GM03348 (cell line): ENCODE measurements around the gene WDR81.

Experiments
- DNase-seq: peaks from one replicate; pipeline ENCODE4 v3.0.0; 2012; ENCODE audit warnings: low spot score

WDR81 gene

DNA sequence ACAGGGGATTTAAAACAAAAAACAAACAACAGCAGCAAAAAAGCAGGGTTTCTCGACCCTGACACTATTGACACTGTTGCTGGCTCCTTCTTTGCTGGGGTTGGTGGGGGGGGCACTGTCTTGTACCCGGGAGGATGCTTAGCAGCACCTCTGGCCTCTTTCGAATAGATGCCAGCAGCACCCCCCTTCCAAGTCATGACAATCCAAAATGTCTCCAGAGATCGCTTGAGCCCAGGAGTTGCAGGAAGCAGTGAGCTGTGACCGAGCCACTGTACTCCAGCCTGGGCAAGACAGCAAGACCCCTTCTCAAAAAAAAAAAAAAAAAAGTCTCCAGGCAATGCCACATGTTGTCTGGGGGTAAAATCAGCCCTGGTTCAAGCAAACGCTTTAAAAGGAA lies 57.7 kb downstream of the WDR81 start:
- DNase-seq: no peak

DNA sequence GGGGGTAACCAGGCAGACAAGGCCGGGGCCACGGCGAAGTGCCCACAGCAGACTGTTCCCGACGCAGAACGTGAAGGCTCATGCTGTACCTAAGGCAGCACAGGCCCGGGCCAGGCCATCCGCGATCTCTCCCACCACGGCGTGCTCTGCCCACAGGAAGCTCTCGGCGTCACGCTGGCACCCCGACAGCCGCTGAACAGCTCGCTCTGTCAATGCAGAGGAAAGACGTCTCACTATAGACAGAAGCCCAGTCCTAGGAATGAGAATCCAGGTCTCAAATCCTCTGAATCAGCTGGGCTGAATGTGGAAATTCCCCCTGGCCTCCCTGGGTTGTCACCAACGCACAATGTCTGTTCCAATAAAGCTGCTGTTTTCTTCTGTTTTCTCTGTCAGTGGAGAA lies 58.8 kb downstream of the WDR81 start:
- DNase-seq: no peak

GRCh38 chr17:1783834-1784611 lies 59.5 kb downstream of the WDR81 start:
- peak; percentile 85 for DNase-seq

GRCh38 chr17:1785930-1786329 lies 61.4 kb downstream of the WDR81 start:
- DNase-seq: no peak

DNA sequence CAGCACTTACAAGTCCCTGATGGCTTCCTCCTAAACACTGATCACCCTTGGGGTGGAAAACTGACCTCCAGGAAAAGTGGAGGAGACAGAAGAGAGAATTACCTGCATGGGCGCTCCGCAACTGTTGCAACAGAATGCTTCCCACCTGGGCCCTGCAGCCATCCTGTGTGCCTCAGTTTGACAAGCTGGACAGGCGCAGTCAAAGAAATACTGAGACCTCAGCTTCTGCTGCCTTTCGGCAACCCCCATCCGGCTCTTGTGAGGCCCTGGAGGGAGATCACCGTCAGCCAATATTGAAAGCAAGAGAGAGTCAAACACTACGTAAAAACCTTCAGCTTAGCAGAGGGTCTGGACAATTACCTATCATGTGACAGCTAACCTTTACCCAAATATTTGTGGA lies 62.2 kb downstream of the WDR81 start:
- no peak for DNase-seq

DNA sequence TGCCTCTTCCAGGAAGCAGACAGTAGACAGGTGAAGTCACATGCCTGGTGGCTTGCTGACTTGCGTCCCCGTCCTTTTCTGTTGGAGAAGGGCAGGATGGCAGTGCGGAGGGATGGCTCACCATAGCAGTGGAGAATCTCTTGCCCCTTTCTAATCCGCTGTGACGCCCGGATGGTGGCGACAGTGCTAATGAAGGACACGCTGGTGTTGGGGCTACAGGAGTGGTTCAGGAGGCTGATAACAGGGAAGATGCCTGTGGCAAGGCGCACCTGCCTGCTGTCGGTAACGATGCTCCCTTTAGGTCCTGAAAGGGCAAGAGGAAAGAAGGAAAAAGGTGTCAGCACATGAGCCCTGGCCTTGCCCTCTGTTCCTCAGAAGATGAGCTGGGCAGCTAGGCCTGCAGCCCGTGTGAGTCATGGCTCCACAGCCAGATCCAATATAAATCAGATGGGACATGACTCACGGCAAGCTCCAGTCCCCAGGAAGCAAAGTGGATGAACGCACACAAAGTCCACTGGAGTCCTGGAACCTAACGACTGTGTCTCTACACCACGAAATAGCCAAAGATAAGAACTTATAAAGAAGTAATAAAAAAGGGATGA lies 62.9 kb downstream of the WDR81 start:
- peak; percentile 93 for DNase-seq
